Breast epithelium (tissue), 4 donors: ENCODE data around the gene PPDPF. TPM values are rescaled to one million over a fixed set of nuclear protein-coding genes. Genes with fewer than 3 reads are reported as not detected.

Source experiments
- DNase-seq, 2 donors: peaks; one replicate each; pipeline ENCODE4 v3.0.0-alpha.2; 2019; ENCODE audit warnings: low spot score in 2 of 2
- H3K27ac ChIP-seq, 2 donors: fragments of 200-600 bp; sonication (generic) in 1 of 2; one replicate each; pipeline ENCODE4 v1.5.1; 2016 to 2019; ENCODE audit warnings: mild to moderate bottlenecking in 1 of 2
- H3K27me3 ChIP-seq, 2 donors: fragments of 200-600 bp; sonication (generic) in 1 of 2; one replicate each; pipeline versions ENCODE4 v1.5.1 to v1.6.0; 2017 to 2019; ENCODE audit warnings: control low read depth in 1 of 2, mild to moderate bottlenecking in 1 of 2
- H3K36me3 ChIP-seq: fragments of 200-600 bp; one replicate; pipeline ENCODE4 v1.5.1; 2019
- H3K4me1 ChIP-seq, 2 donors: fragments of 200-600 bp; sonication (generic); one replicate each; pipeline ENCODE4 v1.5.1; 2016 to 2019; ENCODE audit warnings: control low read depth in 1 of 2
- H3K4me3 ChIP-seq, 3 donors: fragments of 200-600 bp; sonication (generic); 1 replicate in 2 of 3; 2 replicates in 1 of 3; pipeline ENCODE4 v1.5.1; 2016 to 2019; ENCODE audit warnings: mild to moderate bottlenecking in 3 of 3, moderate library complexity in 2 of 3
- H3K9me3 ChIP-seq, 2 donors: fragments of 200-600 bp; sonication (generic) in 1 of 2; one replicate each; pipeline ENCODE4 v1.5.1; 2016 to 2019; ENCODE audit warnings: control low read depth in 1 of 2
- POLR2A ChIP-seq: fragments of 450-650 bp; IDR thresholded peaks from one replicate; pipeline ENCODE4 v1.6.1; 2016; ENCODE audit warnings: antibody characterized with exemption, mild to moderate bottlenecking, moderate library complexity
- POLR2AphosphoS5 ChIP-seq, 3 donors: sonication (generic); formaldehyde crosslinking; IDR thresholded peaks; one replicate each; pipeline ENCODE4 v1.6.1; 2017; ENCODE audit warnings: antibody characterized with exemption in 3 of 3
- intact Hi-C: fragments of 100-400 bp; cut with DNase I; formaldehyde crosslinking; loops from one replicate; pipeline ENCODE4 v1.15.1; 2023; ENCODE audit warnings: low total_unique reads
- total RNA-seq, 3 donors: library from RNA; depleted of rRNA; stranded (reverse); fragments of >200 nt; gene quantifications; one replicate each; pipeline ENCODE4 v1.1.0, GENCODE V29; 2016
- TF ChIP-seq, protein P1 (sequence below), 3 donors: fragments of 450-650 bp; IDR thresholded peaks; one replicate each; pipeline ENCODE4 v1.5.1; 2016 to 2017; ENCODE audit warnings: antibody characterized with exemption in 3 of 3, mild to moderate bottlenecking in 3 of 3, moderate library complexity in 3 of 3

Gene PPDPF
- total RNA-seq, 3 donors from 2014 or later = 71.8 to 151 (median 133) TPM

DNA sequence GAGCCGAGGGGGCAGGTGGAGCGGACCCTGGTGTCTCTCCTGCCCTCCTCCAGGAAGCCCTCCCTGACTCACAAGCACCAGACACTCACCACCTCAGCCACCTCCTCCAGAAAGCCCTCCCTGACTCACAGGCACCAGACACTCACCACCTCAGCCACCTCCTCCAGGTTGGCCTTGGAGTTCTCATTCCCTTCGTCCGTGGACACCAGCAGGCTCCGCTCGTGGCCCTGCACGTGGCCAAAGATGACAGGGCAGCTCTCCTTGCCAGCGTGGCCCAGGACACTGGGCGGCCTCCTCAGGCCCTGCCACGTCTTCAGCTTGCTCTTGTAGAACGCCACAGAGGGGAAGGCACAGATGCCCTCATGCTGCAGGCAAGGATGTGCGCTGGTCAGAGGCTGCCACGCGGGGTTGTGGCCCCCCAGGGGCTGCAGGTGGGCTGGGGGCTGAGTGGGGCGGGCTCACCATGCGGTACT, 39.8 kb downstream of the PPDPF start:
- DNase-seq = no peak
- H3K36me3 ChIP-seq = peaks cover 11% of the 10 kb centered on the region
- no peak overlapping the region for H3K27ac ChIP-seq
- intact Hi-C loops = no loop called here
- H3K27me3 ChIP-seq = no peaks in the 10 kb centered on the region
- no peak overlapping the region for H3K4me3 ChIP-seq
- TF ChIP-seq, protein P1, sequence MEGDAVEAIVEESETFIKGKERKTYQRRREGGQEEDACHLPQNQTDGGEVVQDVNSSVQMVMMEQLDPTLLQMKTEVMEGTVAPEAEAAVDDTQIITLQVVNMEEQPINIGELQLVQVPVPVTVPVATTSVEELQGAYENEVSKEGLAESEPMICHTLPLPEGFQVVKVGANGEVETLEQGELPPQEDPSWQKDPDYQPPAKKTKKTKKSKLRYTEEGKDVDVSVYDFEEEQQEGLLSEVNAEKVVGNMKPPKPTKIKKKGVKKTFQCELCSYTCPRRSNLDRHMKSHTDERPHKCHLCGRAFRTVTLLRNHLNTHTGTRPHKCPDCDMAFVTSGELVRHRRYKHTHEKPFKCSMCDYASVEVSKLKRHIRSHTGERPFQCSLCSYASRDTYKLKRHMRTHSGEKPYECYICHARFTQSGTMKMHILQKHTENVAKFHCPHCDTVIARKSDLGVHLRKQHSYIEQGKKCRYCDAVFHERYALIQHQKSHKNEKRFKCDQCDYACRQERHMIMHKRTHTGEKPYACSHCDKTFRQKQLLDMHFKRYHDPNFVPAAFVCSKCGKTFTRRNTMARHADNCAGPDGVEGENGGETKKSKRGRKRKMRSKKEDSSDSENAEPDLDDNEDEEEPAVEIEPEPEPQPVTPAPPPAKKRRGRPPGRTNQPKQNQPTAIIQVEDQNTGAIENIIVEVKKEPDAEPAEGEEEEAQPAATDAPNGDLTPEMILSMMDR (IDR thresholded peaks at IDR 0.05) = no peak
- no peak for TF ChIP-seq POLR2AphosphoS5 (IDR thresholded peaks at IDR 0.05)
- no peak for TF ChIP-seq POLR2A
- no peaks in the 10 kb centered on the region for H3K9me3 ChIP-seq
- no peaks in the 10 kb centered on the region for H3K4me1 ChIP-seq

DNA sequence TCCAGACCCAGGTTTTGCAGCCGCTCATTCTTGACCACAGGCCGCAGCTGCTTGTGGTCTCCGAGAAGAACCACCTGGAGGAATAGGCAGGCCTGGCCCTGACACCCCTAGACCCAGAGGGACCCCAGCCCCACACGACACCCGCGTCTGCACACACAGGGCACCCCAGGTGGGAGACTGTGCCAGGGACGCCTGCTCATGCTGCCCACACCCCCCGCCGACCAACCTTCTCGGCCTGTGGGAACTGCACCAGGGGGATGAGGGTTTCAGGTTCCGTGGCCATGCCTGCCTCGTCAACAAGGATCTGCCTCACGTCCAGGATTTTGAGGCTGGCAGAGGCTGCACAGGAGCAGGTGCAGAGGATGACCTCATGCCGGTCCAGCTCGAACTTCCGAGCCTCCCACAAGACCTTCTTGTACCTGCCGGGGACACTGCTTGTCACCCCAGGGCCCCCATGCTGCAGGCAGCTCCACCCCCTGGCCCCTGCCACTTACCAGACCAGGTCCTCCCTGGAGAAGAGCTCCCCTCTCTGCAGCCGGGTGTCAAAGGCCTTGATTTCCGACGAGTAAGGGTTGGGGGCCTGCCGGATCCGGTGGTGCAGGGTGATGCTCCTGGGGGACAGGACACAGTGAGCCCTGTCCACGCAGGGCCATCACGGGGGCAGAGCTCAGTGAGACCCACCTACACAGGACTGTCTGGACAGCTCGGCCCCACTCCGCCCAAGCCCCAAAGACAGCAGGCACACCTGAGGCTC, 40.5 kb downstream of the PPDPF start:
- DNase-seq = no peak
- Histone ChIP-seq H3K9me3 (no peaks in the 10 kb centered on the region), H3K4me3 (no peak overlapping the region), H3K36me3 (peaks cover 11% of the 10 kb centered on the region), H3K4me1 (no peaks in the 10 kb centered on the region), H3K27me3 (no peaks in the 10 kb centered on the region), H3K27ac (no peak overlapping the region)
- intact Hi-C loops = no loop called here
- TF ChIP-seq POLR2A (no peak), POLR2AphosphoS5 (IDR thresholded peaks at IDR 0.05) (no peak)
- TF ChIP-seq, protein P1 (IDR thresholded peaks at IDR 0.05) = no peak

DNA sequence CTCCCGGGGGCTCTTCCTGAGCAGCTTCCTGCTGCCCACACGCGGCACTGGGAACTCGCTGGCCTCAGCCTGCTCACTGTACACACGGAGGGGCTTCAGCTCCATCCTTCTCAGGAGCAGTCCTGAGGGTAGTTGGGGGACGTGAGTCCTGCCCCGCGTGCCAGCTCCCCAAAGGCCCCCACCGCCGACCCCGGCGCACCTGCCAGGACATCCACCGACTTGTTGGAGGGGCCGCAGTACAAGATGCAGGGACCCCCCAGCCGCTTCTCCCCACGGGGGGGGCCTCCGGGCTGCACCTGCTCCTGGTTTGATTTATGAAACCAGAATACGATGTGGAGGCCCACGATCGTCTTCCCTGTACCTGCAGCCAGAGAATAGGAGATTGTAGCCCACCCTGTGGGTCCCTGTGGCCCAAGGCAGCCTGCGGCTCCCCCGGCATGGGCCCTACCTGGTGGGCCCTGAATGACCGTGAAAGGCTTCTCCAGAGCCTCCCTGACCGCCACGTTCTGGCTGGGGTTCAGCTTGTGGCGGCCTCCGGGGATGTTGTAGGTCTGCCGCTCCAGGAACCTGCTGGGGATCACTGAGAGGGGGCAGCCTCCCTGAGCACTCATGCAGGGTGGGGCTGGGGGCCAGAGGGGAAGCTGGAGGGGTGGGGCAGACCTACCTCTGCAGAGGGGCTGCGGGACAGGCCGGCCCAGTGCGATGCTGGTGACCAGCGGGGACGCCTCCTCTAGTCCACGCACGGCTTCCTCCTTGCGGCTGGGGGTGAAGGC, 41.2 kb downstream of the PPDPF start:
- H3K9me3 ChIP-seq = no peaks in the 10 kb centered on the region
- H3K36me3 ChIP-seq = peaks cover 11% of the 10 kb centered on the region
- no peaks in the 10 kb centered on the region for H3K27me3 ChIP-seq
- H3K27ac ChIP-seq = no peak overlapping the region
- intact Hi-C loops = no loop called here
- H3K4me1 ChIP-seq = no peaks in the 10 kb centered on the region
- no peak overlapping the region for H3K4me3 ChIP-seq
- TF ChIP-seq, protein P1 (IDR thresholded peaks at IDR 0.05) = no peak
- TF ChIP-seq POLR2A = no peak
- no peak for TF ChIP-seq POLR2AphosphoS5 (IDR thresholded peaks at IDR 0.05)
- DNase-seq = no peak

DNA sequence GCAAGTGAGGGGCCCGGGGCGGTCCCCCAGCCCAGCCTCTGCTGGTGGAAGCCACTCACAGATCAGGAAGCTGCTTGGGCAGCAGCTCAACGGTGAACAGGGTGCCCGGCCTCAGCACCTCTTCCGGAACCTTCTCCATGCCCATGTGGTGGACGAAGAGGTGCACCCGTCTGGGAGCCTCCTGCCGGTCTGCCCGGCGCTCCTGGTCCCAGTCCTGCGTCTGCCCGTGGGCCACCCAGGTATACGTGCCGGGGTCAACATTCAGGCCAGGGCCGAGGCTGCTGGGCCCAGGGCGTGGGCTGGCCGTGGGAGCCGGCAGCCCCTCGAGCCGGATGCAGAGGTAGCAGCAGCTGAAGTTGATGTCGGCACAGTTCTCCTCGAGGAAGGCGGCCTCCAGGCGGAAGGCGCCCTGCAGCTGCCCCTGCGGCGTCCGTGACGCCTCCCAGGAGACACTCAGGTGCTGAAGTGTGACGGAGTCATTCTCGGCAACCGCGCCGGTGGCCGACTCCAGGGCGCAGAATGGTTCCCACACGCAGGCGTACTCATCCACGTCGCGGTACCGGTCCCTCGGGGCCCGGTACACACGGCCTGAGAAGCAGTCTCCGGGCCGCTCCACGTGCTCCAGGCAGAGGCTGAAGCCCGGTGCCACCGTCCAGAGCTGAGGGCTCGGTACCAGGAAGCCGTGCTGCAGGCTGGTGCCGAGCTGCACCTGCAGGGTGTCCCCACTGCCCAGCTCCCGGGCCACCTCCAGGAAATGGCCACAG, 42.1 kb downstream of the PPDPF start:
- Histone ChIP-seq H3K27me3 (no peaks in the 10 kb centered on the region), H3K4me3 (no peak overlapping the region), H3K4me1 (no peaks in the 10 kb centered on the region), H3K9me3 (no peaks in the 10 kb centered on the region), H3K36me3 (peaks cover 11% of the 10 kb centered on the region), H3K27ac (no peak overlapping the region)
- DNase-seq = no peak
- intact Hi-C loops = no loop called here
- no peak for TF ChIP-seq POLR2AphosphoS5 (IDR thresholded peaks at IDR 0.05)
- TF ChIP-seq, protein P1 (IDR thresholded peaks at IDR 0.05) = no peak
- no peak for TF ChIP-seq POLR2A
